NCI-H1105 (cell line): ENCODE measurements around the gene LIN9.
A peak's percentile ranks its signal among the peaks of the same experiment; 100 is the strongest.
"Not testable (repeated sequence)": the region's sequence is repeated elsewhere in the genome, so short reads cannot be mapped to it uniquely, and the experiment has no call there.

Experiments
- DNase-seq: peaks from one replicate; lab custom pipeline; 2025; lab: John Stamatoyannopoulos, UW

Gene LIN9

DNA sequence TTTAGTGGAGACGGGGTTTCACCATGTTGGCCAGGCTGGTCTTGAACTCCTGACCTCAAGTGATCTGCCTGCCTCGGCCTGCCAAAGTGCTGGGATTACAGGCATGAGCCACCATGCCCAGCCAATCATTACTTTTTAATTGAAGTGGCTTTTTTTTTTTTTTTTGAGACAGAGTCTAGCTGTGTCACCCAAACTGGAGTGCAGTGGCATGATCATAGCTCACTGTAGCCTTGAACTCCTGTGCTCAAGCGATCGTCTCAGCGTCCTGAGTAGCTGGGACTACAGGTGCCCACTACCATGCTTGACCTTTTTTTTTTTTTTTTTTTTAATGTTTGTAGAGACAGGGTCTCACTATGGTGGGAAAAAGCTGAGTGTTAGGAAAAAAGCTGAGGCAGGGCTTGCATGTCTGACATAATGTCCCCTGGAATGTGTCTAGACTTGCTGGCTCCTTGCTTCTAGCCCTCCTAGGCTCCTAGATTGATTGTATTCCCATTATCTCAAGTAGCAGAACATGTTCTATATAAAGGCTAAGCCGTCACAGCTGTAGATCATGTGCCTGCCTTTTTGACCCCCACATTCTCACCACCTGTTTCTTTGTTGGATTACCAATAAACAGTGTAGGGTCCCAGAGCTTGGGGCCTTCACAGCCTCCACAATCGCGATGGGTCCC, 36.6 kb downstream of the LIN9 start:
- peak; percentile 26 for DNase-seq

DNA sequence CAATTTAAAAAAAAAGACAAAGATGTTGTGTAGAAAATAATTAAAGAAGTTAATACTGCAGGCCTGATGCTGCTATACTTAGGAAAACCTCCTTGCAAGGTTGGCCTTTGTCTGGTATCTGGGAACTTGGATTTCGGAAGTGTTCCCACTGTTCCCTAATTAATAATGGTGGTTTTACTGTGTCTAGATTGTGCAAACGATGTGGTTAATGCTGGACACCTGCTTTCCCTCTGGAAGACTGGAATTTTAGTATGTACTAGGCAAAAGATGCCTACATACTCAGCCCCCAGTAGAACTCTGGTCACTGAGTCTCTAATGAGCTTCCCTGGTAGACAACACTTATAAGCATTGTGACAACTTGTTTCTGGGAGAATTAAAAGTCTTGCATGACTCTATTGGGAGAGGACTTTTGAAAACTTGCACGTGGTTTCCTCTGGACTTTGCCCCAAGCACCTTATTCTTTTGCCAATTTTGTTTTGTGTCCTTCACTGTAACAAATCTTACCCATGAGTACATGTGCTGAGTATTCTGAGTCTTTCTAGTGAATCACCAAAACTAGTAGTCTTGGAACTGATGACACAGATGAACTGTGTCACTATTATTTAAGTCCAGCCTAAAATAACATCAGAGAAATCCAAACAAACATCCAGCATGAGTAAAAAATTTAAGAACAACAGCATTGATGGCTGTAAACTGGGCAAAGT, 40.4 kb downstream of the LIN9 start:
- no peak for DNase-seq

DNA sequence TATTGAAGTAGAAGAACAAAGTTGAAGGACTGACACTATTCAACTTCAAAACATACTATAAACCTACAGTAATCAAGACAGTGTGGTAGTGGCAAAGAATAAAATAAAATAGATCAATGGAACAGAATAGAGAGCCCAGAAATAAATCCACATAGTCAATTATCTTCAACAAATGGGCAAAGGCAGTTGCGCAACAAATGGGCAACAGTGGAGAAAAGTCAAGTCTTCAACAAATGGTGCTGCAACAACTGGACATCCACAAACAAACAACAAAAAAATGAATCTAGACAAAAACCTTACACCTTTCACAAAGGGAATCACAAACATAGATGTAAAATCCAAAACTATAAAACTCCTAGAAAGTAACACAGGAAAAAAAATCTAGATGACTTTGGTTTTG, 47.1 kb downstream of the LIN9 start:
- no peak for DNase-seq

DNA sequence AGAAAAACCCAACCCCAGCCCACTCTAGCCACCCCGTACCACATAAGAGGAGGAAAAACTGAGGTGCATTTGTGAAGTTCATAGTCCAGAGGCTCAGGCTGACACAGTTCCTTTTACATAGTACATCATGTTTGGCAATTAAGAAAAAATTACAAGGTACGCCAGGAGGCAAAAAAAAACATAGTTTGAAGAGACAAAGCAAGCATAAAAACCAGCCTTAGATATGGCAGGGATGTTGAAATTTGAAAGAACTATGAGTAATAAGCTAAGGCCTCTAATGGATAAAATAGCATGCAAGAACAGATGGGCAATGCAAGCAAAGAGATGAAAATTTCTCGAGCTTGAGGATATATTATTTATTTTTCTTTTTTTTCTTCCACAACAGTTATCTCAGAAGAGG, 53.6 kb downstream of the LIN9 start:
- DNase-seq: no peak

DNA sequence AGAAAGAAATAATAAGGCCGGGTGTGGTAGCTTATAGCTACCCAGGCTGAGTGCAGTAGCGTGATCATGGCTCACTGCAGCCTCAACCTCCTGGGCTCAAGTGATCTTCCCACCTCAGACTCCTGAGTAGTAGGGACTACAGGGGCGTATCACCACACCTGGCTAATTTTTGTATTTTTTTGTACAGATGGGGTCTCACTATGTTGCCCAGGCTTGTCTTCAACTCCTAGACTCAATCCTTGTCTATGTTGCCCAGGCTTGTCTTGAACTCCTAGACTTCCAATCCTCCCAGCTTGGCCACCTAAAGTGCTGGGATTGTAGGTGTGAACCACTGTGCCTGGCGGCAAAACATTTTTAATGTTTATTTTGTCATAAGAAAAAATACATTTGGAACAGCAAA, 55.0 kb downstream of the LIN9 start:
- no peak for DNase-seq

DNA sequence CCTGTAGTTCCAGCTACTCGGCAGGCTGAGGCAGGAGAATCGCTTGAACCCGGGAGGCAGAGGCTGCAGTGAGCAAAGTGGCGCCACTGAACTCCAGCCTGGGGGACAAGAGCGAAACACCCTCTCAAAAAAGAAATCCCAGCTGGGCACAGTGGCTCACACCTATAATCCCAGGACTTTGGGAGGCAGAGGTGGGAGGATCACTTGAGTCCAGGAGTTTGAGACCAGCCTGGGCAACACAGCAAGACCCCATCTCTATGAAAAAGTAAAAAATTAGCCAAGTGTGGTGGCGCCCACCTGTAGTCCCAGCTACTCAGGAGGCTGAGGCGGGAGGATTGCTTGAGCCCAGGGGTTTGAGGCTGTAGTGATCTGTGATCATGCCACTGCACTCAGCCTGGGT, 56.1 kb downstream of the LIN9 start:
- DNase-seq: not testable (repeated sequence)

DNA sequence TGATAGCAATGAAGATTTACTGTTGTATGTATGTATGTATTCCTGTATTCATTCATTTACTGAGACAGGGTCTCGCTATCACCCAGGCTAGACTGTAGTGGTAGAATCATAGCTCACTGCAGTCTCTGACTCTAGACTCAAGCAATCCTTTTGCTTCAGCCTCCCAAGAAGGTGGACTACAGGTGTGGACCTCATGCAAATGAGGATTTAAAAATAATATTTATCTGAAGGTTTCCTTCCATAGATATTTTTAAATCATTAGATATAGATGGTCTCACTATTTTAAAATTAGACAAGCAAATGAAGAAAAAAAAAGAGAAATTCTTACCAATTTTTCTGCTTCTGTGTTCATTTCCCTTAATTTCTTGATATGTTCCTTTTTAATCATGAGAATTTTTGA, 58.5 kb downstream of the LIN9 start:
- DNase-seq: no peak

DNA sequence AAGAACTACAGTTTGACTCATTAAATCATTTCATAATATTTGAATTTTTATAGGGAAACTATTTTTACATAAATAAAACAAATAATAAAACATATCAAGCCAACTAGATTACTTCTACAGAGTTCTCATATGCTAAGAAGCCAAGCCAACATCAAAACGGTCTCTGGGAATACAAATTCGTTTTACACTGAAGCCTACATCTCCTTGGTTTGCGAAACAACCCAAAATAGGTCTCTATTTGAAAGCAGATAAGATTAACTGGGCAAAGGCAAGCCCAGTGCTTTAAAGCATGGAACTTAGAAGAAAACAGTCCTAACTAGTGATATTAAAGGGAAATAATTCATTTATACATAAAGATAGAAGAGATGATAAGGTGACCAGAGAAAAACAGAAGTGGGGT, 60.2 kb downstream of the LIN9 start:
- no peak for DNase-seq

DNA sequence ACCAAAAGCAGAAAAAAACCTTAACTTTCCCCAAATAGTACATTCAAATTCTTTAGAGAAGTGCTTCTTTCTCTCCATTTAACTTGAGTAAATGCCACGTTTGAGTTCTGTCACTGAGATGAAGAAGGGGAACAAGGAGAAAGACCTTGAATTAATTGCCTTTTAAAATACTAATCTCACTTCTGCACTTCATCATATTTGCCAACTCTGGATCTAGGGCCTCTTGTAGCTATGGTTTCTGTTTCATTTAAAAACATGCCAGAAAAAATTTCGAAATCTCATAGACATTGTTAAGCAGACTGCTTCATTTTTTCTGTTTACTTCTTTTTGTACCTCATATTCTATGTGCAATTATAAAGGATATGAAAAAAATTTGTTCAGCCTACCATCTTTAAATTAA, 60.9 kb downstream of the LIN9 start:
- DNase-seq: no peak

DNA sequence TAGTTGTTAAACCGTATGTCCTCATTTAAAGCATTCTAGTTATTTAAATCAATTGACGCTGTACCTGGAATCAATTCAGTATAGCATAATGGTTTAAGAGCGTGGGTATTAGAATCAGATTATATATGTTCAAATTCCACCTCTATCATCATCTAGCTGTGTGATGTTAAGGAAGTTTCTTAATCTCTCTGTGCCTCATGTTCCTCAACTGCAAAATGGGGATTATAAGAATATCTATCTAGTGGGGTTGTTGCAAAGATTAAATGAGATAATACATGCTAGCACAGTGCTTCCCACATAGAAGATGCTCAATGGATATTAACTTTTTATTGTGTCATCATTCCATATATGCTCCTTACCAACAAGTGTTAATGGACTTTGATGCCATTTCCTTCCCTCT, 69.5 kb downstream of the LIN9 start:
- DNase-seq: no peak

DNA sequence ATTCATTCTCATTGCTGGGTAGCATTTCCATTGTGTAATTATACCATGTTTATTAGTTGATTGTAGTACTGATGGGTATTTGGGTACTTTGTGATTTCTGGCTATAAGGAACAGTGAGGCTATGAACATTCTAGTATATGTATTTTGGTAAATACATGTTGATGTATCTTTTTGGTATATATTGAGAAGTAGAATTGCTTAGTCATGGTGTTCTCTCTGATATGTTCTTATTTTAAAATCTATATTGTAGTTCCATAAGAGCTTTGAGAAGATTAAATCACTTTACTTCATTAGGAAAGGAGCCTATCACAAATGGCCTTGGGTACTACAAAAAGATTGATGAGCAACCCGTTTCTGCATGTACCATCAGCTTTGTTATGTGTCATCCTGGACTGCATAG, 72.1 kb downstream of the LIN9 start:
- no peak for DNase-seq

DNA sequence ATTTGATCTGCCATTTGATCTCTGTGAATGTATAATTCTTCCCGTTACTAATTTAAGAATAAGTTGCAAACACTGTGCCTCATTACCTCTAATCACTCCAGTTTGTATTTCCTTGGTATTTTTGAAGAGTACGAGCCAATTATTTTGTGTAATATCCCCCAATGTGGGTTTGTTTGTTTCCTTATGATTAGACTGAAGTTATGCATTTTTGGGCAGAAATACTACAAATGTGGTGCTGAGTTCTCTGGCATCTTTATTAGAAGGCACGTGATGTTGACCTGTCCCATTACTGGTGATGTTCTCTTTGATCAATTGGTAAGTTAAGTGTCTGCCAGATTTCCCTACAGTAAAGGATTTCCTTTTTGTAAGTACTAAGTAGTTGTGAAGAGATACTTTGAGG, 75.2 kb downstream of the LIN9 start:
- no peak for DNase-seq

DNA sequence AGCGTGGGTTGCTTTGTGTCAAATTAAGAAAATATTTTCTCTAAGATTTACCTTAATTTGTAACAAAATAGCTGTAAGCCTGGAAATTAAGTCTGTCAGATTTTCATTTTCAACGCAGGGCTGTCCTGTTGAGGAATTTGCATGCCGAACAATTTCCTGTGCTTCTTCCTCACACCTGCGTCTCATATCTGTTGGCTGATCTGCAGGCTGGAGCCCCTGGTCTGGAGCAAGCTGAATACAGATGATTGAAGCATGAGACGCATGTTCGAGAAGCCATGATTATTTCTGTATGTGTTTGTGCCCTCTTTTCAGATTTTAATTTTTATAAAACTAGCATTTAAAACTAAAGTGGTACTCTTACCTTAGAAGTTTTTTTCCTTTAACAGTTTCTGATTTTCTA, 75.7 kb downstream of the LIN9 start:
- no peak for DNase-seq

DNA sequence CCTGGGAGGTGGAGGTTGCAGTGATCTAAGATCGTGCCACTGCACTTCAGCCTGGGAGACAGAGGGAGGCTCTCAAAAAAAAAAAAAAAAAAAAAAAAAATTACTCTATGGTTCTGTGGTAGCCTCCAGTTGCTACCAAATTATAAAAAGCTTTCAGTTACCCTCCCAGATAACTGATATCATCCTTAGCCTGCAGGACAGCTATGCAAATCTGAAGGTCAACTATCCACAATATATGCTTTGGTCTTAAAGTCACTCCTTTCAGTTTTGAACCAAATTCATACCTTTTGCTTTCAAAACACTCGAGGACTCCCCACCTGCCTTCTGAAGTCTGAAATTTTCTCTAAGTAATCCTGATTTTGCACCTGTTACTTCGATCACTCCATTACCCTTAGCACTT, 82.4 kb downstream of the LIN9 start:
- DNase-seq: no peak

DNA sequence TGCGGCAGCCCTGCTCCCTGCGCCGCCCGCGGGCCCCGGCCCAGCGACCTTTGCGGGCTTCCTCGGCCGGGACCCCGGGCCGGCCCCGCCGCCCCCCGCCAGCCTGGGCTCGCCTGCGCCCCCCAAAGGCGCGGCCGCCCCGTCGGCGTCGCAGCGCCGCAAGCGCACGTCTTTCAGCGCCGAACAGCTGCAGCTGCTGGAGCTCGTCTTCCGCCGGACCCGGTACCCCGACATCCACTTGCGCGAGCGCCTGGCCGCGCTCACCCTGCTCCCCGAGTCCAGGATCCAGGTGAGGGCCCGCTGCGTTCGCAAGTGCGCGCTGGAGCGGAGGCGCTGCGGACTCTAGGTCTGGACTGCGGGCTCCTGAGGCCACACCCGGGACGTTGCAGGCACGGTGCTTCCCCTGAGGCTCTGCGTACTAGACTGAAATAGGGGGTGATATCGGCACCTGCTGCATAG, 85.1 kb downstream of the LIN9 start:
- no peak for DNase-seq

DNA sequence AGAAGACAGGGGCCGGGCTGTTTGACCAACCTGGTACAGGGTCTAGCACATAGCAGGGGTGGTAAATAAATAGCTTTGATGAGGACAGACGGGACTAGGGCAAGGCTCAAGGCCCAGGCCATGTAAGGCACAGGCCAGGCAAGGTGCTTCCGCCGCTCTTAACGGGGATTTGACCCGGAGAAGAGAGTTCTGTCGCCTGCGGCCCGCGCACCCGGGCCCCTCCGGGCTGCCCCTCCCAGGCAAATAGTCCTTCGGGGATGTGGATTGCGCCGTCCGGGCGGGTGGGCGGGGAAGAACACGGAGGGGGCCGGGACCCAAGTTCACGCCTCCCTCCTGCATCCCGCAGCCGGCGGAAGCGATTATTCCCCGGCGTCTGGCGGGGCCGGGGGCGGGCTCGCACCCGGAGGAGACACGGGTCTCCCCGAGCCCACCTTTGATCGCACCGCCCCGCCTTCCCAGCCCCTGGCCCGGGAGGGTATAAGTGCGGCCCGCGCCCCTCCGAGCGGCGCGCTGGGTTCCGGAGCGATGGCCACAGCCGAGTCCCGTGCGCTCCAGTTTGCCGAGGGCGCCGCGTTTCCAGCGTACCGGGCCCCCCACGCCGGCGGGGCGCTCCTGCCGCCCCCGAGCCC, 85.7 kb downstream of the LIN9 start, which contains the start of gene MIXL1:
Gene MIXL1 (plus strand): TSS at position 508 of the 629 bp plus-strand sequence. CDS start 18 bp downstream, at position 526.
- no peak for DNase-seq

DNA sequence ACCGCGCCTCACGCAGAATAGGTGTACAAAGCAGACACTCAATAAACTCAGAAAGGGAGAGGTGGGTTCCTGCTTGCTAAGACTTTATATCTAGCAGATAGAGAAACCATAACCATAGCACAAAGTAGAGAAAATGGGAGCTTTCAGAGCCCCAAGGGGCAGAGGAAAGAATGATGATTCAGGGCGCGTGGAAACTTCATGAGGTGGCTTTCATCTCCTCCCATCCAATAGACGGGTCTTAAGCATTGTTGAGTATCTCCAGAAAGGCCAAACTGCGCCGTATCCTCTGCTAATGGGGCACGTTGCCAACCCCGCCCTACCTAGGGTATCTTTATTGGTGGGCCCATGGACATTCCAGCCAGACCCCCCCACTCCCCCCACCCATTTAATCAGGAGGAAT, 86.3 kb downstream of the LIN9 start:
- no peak for DNase-seq

DNA sequence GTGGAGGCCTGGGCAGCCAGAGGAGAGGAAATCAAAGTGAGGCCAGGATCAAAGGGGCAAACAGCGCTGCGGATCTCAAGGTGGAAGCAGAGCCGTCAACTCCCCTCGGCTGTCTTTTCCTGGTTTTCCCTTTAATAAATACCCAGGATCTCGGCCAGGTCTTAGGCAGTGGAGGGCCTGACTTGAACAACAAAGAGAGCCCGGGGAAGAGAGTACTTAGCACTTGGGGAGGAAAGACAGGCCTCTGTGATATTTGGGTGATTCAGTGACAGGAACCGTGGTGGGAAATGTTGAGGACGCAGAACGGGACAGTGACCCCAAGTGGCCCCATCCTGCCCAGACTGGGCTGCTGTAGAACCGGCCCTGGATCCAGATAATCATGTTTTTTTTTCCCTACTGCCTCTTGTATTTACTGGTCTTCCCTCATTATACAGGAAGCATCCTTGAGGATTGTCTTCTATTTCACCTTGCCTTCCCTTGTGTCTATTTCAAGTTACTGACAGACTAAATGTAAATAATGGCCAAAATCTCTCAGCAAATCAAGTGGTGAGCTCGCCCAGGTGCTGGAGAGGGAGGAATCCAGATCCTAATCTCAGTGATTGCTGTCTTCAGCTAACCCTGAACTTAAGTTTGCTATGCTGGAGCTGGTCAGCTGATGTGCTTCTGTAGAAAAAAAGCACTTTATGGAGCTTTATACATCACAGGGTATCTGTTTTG, 88.3 kb downstream of the LIN9 start:
- DNase-seq: no peak

DNA sequence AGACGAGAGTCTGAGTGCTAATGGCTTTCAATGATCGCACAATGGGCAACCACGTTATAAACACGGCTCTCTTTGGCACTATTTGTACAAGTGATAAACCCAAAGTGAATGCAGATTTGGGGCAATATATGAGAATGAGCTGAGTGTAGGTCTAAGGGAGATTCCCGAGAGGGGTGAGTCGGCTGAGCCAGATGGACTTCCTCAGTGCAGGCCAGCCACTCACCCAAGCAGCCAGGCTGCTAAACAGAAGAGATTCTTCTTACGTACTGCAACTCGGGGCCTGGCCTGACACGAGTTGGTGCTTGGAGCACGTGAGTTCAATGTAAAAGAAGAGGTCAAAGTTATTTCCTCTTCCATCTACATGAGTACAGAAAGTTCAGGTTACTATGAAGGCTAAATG, 91.7 kb downstream of the LIN9 start:
- DNase-seq: no peak

DNA sequence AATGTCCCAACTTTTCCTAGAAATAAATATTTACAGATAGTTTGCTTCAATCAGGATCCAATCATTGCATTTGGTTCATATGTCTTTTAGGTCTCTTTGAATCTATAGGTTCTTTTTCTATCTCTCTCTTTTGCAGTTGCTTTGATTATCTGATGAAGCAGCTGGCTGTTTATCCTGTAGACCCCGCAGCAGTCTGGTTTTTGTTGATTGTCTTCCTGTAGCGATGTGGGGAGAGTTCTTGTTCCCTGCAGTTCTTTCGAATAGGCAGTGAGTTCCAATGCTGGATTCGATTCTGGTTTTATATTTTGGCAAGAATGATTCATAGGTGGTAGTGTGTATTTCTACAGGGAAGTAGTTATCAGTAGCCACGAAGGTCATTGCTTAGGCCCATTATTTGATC, 92.9 kb downstream of the LIN9 start:
- no peak for DNase-seq

DNA sequence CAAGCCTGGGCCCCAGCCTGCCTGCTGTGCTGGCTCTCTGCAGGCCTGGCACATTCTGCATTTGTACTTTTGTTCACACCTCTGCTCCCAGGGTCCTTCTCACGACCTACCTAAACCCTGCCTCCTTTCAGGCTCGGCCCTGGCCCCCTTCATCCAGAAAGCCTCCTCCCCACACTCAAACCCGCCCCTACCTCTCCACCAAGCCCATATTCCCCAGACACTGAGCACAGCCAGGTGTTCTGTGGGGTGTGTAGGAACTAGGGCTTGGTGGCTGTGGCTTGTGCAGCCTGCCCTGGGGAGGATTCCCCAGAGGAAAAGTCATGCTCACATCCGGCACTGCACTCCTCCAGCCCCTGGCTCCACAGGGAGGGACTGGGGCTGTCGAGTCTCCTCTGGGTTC, 93.7 kb downstream of the LIN9 start:
- no peak for DNase-seq

DNA sequence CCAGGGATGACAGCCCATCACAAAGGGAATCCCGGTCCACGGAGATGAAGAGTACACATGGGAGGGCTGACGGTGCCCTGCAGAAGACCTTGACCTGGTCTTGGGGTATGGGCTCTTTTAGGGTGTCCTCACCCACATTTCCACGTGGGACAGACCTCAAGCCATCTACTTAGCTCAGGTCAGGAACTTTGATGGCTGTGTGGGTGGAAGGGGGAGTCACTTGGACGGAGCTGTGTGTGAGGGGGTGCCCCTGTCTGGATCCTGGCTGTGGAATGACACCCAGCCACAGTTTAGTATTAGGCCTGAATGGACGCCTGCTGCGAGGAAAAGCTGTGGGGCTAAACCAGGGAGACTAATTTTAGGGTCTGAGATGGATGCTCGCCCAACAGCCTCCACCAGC, 96.4 kb downstream of the LIN9 start:
- DNase-seq: no peak
